Activated CD8-positive, alpha-beta memory T cell treated with anti-CD3 and anti-CD28 coated beads for 36 hours (primary cell): Measurements from ENCODE around the gene TMEM185B. TPM values are rescaled to one million over a fixed set of nuclear protein-coding genes. Genes with fewer than 3 reads are reported as not detected.

ENCODE experiments used
- CTCF ChIA-PET: fragments of 350-600 bp; sonication (Branson Sonifier 250); formaldehyde crosslinking; loops from one replicate; lab custom pipeline; 2021; ENCODE audit warnings: antibody characterized with exemption; lab: Charles Lee
- POLR2A ChIA-PET: fragments of 350-600 bp; sonication (Branson Sonifier 250); formaldehyde crosslinking; loops from one replicate; lab custom pipeline; 2021; ENCODE audit warnings: antibody characterized with exemption; lab: Charles Lee
- total RNA-seq, 2 experiments: library from RNA; stranded (reverse); gene quantifications; one replicate each; pipeline ENCODE4 v1.2.3, GENCODE V29; 2021

Gene TMEM185B
- total RNA-seq, 2 experiments from 2014 or later, result 30.2 to 32.0 TPM

GRCh38 chr2:120192280-120192679 is 30.9 kb downstream of the TMEM185B start:
- POLR2A ChIA-PET, result no interaction called here
- CTCF ChIA-PET, result no interaction called here

GRCh38 chr2:120189189-120189588 is 34.0 kb downstream of the TMEM185B start:
- ChIA-PET CTCF (no interaction called here), POLR2A (no interaction called here)

- ChIA-PET POLR2A (no interaction called here), CTCF (interaction anchor here (3.0 kb wide), 1 partner anchor 131 kb away, joined by 10 read pairs; no protein-coding TSS in a partner anchor)
Measured at GRCh38 chr2:120182019-120182560, 41.1 kb downstream of the TMEM185B start.

GRCh38 chr2:120180066-120180465 is 43.1 kb downstream of the TMEM185B start:
- POLR2A ChIA-PET, result no interaction called here
- CTCF ChIA-PET, result interaction anchor here (1.1 kb wide), 1 partner anchor 167 kb away, joined by 3 read pairs; the partner anchor contains the start of gene EPB41L5

GRCh38 chr2:120179396-120179795 is 43.8 kb downstream of the TMEM185B start:
- CTCF ChIA-PET, result no interaction called here
- POLR2A ChIA-PET, result no interaction called here

GRCh38 chr2:120177973-120178372 is 45.2 kb downstream of the TMEM185B start:
- ChIA-PET CTCF (interaction anchor here (1.4 kb wide), 1 partner anchor 475 kb away, joined by 5 read pairs; no protein-coding TSS in a partner anchor), POLR2A (no interaction called here)

GRCh38 chr2:120177001-120177621 is 46.1 kb downstream of the TMEM185B start:
- ChIA-PET POLR2A (interaction anchor here (0.5 to 1.7 kb wide), 8 partner anchors 10 to 499 kb away, joined by 3 to 10 read pairs (median 4); partner anchors contain the start of genes EPB41L5, RALB and TMEM185B), CTCF (interaction anchor here (0.5 to 3.7 kb wide), 10 partner anchors 28 to 535 kb away, joined by 3 to 22 read pairs (median 6); no protein-coding TSS in a partner anchor)

GRCh38 chr2:120176526-120176925 is 46.7 kb downstream of the TMEM185B start:
- ChIA-PET CTCF (interaction anchor here (0.5 to 3.7 kb wide), 10 partner anchors 27 to 535 kb away, joined by 3 to 22 read pairs (median 6); no protein-coding TSS in a partner anchor), POLR2A (interaction anchor here (0.5 to 1.7 kb wide), 8 partner anchors 10 to 498 kb away, joined by 3 to 10 read pairs (median 4); partner anchors contain the start of genes EPB41L5, RALB and TMEM185B)

GRCh38 chr2:120174963-120175581 is 48.1 kb downstream of the TMEM185B start:
- ChIA-PET CTCF (interaction anchor here (0.6 to 3.7 kb wide), 14 partner anchors 10 to 1343 kb away, joined by 3 to 22 read pairs (median 4); partner anchors contain the start of gene EPB41L5), POLR2A (interaction anchor here (0.7 kb wide), 1 partner anchor 496 kb away, joined by 3 read pairs; the partner anchor contains the start of gene TMEM177)

Other genes with a start within 250 kb of the TMEM185B start
- gene EPB41L5, start 210.3 kb downstream of the TMEM185B start, total RNA-seq, result 1 to 10 TPM; 3.4 to 4.4 TPM
- 10 to 100 TPM; 33.0 to 33.5 TPM for gene RALB, start 29.5 kb upstream of the TMEM185B start, total RNA-seq
- gene INHBB, start 122.7 kb upstream of the TMEM185B start, total RNA-seq, result not detected